Measurements from ENCODE around the gene DNAH3.

DNAH3 gene

DNA sequence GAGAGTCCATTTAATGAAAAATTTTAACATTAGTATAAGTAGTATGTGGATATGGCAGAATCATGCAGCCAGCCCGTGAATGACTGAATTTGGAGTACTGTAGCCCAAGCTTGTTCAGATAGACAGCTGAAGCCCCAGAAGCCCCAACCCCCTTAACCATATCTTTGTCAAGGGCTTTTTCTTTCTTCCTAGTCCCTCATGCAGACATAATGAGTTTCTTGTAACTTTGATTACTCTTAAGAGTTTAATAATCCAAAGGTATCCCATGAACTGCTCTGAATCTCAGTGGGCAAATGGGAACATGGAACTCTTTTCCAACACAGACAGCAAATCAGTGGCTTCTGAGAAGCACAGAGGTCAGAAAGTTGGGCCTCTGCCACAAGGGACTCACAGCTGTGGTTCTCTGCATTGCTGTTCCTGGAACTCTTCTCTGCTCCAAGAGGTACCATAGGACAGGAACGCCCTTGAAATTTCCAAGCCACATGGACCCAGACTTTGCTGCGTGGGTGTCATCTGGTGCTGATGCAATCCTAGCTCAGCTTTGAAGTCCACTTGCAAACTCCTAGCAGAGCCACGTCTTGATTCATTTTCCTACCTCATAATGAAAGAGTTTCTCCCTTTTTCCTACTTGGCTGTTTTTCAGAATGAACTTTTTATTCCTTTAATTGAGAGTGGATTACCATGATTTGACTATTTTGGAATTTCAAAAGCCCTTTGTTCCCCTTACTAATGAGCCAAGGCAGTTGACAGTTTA lies 232.0 kb downstream of the DNAH3 start:
- H3K4me3 ChIP-seq (ENCODE audit: low read length), result no peak overlapping the region
- H3K9ac ChIP-seq (ENCODE audit: low read length), result no peak overlapping the region
- H3K27ac ChIP-seq (ENCODE audit: low read depth, low read length), result no peak overlapping the region
- H3K4me1 ChIP-seq (ENCODE audit: control insufficient read depth, insufficient read depth, low read length), result no peaks in the 10 kb centered on the region
- peaks cover 2% of the 10 kb centered on the region for H3K36me3 ChIP-seq (ENCODE audit: control insufficient read depth, insufficient read depth, low read length)
- H3K27me3 ChIP-seq (ENCODE audit: control insufficient read depth, insufficient read depth, low read length), result no peaks in the 10 kb centered on the region

DNA sequence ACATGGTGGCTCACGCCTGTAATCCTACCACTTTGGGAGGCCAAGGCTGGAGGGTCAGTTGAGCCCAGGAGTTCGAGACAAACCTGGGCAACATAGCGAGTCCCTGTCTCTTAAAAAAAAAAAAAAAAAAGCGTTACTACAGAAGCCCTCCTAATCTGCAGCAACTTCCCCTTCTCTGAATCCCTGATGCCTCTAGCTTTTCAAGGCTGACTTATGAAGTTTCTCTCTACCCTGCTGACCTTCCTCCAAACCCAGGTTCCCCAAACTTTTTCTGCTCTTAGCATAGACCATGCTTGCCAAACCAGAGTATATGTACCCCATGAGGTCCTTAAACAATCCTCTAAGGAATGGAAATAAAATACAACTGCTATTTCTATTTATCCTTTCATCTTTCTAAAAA lies 233.7 kb downstream of the DNAH3 start:
- Histone ChIP-seq H3K27me3 (ENCODE audit: control insufficient read depth, insufficient read depth, low read length) (no peaks in the 10 kb centered on the region), H3K36me3 (ENCODE audit: control insufficient read depth, insufficient read depth, low read length) (peaks cover 2% of the 10 kb centered on the region), H3K9ac (ENCODE audit: low read length) (no peak overlapping the region), H3K4me3 (ENCODE audit: low read length) (no peak overlapping the region), H3K27ac (ENCODE audit: low read depth, low read length) (no peak overlapping the region), H3K4me1 (ENCODE audit: control insufficient read depth, insufficient read depth, low read length) (no peaks in the 10 kb centered on the region)

DNA sequence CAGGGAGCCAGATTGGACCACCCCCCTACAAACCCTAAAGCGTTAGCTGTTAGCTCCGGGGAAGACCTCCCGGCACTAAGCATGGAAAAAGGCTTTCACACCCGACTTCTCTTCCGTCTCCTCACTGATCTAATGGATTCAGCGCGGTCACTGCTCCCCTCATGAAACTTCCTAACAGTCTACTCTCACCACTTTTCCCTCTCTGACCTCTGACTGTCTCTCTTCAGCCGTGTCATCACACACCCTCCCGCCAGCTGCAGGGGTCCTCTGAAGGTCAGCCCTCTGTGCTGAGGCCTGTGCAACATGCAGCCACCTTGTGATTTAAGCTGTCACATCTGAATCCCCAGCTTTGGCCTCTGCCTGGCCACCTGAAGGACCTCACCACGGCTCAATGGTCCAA lies 234.4 kb downstream of the DNAH3 start:
- Histone ChIP-seq H3K27me3 (ENCODE audit: control insufficient read depth, insufficient read depth, low read length) (no peaks in the 10 kb centered on the region), H3K4me1 (ENCODE audit: control insufficient read depth, insufficient read depth, low read length) (no peaks in the 10 kb centered on the region), H3K9ac (ENCODE audit: low read length) (no peak overlapping the region), H3K27ac (ENCODE audit: low read depth, low read length) (no peak overlapping the region), H3K4me3 (ENCODE audit: low read length) (no peak overlapping the region), H3K36me3 (ENCODE audit: control insufficient read depth, insufficient read depth, low read length) (peaks cover 2% of the 10 kb centered on the region)

DNA sequence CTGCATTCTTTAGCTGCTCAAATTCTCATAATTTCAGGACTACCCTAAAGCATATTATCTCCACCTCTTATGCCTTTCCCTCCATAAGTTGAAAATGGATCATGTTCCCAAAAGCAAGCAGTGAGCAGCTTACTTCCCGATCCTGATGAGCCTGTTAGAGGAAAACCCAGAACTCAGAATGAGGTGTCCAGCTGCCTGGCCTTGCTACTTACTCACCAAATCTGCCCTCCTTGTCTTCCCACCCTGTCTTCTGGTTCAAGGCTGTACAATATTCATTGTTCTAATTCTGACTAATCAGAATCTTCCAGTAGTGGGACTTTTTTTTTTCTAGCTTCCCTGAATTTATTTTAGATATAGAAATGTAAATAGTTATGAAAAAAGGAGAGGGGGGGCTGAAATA lies 239.3 kb downstream of the DNAH3 start:
- Histone ChIP-seq H3K27ac (ENCODE audit: low read depth, low read length) (no peak overlapping the region), H3K27me3 (ENCODE audit: control insufficient read depth, insufficient read depth, low read length) (no peaks in the 10 kb centered on the region), H3K9ac (ENCODE audit: low read length) (no peak overlapping the region), H3K4me1 (ENCODE audit: control insufficient read depth, insufficient read depth, low read length) (peaks cover 5% of the 10 kb centered on the region), H3K36me3 (ENCODE audit: control insufficient read depth, insufficient read depth, low read length) (no peaks in the 10 kb centered on the region), H3K4me3 (ENCODE audit: low read length) (no peak overlapping the region)

DNA sequence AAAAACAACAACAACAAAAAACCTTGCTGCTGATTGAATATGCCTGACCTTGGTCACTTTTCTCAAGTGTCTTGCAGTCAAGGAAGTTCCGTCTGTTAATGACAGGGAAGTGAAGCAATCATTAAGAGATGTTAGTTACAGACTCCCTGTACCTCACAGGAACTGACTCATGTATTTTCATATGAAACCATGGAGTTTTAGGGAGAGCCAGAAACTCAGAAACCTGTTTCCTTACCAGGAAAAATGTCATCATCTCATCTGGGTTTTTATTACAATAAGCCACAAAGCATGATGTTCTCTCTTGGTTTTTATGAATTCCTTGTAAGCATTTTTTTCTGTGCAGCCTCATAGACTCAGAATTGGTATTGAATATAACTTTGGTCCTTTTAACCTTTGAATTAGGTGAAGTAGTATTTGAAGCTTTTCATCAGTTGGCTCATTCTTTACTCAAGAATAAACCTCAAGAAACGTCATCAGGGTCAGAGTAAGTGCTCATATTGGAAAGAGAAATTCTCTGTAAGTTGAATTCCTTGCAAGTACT lies 239.8 kb downstream of the DNAH3 start:
- H3K27ac ChIP-seq (ENCODE audit: low read depth, low read length), result no peak overlapping the region

DNA sequence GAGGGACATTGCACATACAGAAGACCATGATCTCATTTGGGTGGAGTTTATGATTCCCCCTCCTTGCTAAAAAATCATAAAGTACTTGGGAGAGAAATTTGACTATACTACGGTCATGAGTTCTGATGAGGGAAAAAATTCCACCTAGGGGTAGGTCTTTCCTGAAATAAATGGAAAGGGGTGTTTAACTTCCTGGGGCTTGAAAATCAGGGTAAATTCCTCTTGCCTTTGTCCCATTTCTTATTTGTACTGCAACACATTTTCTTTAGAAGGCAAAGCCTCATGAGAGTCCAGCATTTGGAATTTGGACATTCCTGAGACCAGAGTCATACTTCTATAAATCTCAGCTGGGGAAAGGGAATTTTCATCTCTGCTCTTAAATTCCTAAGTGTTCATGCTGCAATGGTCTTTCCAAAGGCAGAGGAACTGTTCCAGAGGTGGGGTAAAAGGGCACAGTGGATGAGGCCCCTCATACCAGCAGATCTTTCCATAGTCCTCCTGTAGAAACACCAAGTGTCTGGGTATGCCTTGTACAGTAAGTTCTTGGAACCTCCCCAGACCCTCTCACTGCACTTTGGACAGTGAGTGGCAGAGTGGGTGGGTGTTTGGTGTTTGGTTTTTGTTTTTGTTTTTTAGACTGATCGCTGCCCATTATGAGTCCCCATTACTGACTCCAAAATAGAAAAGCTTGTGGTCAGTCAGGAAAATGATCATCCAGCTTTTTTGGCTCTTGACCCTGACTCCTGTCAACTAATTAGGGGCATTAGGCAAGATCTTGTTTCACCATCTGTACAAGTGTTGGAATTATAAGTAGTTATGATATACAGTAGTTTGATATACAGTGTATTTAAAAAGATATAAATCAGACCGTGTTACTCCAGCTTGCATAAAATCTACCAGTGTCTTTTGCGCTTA lies 244.0 kb downstream of the DNAH3 start:
- Histone ChIP-seq H3K4me3 (ENCODE audit: low read length) (peak overlapping the region; percentile 10), H3K4me1 (ENCODE audit: control insufficient read depth, insufficient read depth, low read length) (peaks cover 40% of the 10 kb centered on the region), H3K9ac (ENCODE audit: low read length) (no peak overlapping the region), H3K27me3 (ENCODE audit: control insufficient read depth, insufficient read depth, low read length) (no peaks in the 10 kb centered on the region), H3K36me3 (ENCODE audit: control insufficient read depth, insufficient read depth, low read length) (no peaks in the 10 kb centered on the region), H3K27ac (ENCODE audit: low read depth, low read length) (peak overlapping the region; percentile 81)

More for the DNA sequence above, 239.8 kb downstream of the DNAH3 start:
- H3K27me3 ChIP-seq (ENCODE audit: control insufficient read depth, insufficient read depth, low read length), result no peaks in the 10 kb centered on the region
- H3K36me3 ChIP-seq (ENCODE audit: control insufficient read depth, insufficient read depth, low read length), result no peaks in the 10 kb centered on the region
- no peak overlapping the region for H3K9ac ChIP-seq (ENCODE audit: low read length)
- no peak overlapping the region for H3K4me3 ChIP-seq (ENCODE audit: low read length)
- H3K4me1 ChIP-seq (ENCODE audit: control insufficient read depth, insufficient read depth, low read length), result peaks cover 10% of the 10 kb centered on the region

DNA sequence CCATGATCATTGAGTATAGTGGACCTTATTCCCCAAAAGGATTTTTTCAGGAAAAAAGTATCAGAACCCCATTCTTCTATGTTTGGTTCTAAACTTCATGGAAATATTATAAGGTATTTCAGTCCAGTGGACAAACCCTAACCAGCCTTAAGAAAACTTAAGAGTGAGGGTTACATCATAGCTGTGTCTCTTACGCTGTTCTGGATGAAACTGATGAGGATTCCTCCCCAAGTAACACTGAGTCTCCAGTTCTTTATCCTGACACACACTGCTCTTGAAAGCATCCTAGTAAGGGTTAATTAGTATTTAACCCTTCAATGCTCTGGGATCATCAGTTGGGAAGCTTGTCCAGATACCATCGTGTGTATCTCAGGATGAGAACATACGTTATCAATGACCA lies 245.1 kb downstream of the DNAH3 start:
- H3K9ac ChIP-seq (ENCODE audit: low read length), result no peak overlapping the region
- peaks cover 40% of the 10 kb centered on the region for H3K4me1 ChIP-seq (ENCODE audit: control insufficient read depth, insufficient read depth, low read length)
- no peaks in the 10 kb centered on the region for H3K36me3 ChIP-seq (ENCODE audit: control insufficient read depth, insufficient read depth, low read length)
- H3K4me3 ChIP-seq (ENCODE audit: low read length), result peak overlapping the region; percentile 10
- peak overlapping the region; percentile 81 for H3K27ac ChIP-seq (ENCODE audit: low read depth, low read length)
- no peaks in the 10 kb centered on the region for H3K27me3 ChIP-seq (ENCODE audit: control insufficient read depth, insufficient read depth, low read length)

DNA sequence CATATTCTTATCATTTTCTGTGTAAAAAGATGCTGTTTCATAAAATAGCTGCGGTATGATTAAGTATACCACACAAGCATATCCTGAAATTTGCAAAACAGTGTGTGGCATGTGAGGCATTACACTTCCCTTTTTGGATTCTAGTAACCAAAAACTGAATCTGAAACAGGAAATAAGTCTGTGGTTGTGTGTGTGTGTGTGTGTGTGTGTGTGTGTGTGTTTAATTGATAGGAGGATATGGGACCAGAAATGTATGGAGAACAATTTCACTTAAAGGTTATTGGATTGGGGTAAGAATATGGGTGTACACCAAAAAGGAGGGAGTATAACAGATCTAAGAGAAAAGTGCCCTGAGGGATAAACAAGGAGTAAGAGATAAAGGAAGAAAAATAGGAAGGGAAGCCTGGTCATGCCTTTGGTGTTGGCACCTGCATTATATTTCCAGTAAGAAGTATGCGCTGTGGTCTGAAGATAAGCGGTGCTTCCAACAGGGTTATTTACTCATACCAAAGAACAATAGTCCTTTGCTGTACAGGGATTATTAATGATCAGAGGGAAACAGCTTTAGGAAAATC lies 246.1 kb downstream of the DNAH3 start:
- Histone ChIP-seq H3K27me3 (ENCODE audit: control insufficient read depth, insufficient read depth, low read length) (no peaks in the 10 kb centered on the region), H3K9ac (ENCODE audit: low read length) (no peak overlapping the region), H3K4me1 (ENCODE audit: control insufficient read depth, insufficient read depth, low read length) (peaks cover 40% of the 10 kb centered on the region), H3K27ac (ENCODE audit: low read depth, low read length) (peak overlapping the region; percentile 81), H3K4me3 (ENCODE audit: low read length) (no peak overlapping the region), H3K36me3 (ENCODE audit: control insufficient read depth, insufficient read depth, low read length) (no peaks in the 10 kb centered on the region)

DNA sequence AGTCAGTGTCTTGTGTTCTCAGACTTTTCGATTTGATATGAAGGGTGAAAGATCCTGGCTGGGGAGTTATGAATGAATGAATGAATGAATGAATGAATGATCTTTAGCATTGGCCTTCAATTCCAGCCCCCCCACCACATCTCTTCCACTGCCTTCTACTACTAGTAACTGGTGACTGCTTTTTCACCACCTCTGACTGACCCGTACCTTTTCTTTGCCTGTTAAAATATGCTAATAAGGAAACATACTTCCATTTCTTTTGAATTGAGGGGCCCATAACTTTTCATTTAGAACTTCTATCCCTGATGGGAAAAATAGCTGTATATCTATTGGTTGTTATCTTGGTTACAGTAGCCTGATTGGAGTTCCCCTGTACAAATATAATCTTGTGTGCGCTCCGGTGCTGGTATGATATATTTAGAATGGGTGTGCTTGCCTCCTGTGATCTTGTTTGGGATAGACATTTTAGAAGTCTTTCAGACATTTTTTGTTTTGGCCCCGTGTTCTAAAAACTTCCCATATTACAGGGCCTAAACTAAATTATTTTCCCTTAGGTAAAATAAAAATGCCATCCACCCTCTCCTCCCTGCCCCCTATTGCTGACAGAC lies 246.6 kb downstream of the DNAH3 start:
- peak overlapping the region; percentile 81 for H3K27ac ChIP-seq (ENCODE audit: low read depth, low read length)
- no peak overlapping the region for H3K9ac ChIP-seq (ENCODE audit: low read length)
- no peak overlapping the region for H3K4me3 ChIP-seq (ENCODE audit: low read length)
- no peaks in the 10 kb centered on the region for H3K27me3 ChIP-seq (ENCODE audit: control insufficient read depth, insufficient read depth, low read length)
- H3K4me1 ChIP-seq (ENCODE audit: control insufficient read depth, insufficient read depth, low read length), result peaks cover 44% of the 10 kb centered on the region
- no peaks in the 10 kb centered on the region for H3K36me3 ChIP-seq (ENCODE audit: control insufficient read depth, insufficient read depth, low read length)

DNA sequence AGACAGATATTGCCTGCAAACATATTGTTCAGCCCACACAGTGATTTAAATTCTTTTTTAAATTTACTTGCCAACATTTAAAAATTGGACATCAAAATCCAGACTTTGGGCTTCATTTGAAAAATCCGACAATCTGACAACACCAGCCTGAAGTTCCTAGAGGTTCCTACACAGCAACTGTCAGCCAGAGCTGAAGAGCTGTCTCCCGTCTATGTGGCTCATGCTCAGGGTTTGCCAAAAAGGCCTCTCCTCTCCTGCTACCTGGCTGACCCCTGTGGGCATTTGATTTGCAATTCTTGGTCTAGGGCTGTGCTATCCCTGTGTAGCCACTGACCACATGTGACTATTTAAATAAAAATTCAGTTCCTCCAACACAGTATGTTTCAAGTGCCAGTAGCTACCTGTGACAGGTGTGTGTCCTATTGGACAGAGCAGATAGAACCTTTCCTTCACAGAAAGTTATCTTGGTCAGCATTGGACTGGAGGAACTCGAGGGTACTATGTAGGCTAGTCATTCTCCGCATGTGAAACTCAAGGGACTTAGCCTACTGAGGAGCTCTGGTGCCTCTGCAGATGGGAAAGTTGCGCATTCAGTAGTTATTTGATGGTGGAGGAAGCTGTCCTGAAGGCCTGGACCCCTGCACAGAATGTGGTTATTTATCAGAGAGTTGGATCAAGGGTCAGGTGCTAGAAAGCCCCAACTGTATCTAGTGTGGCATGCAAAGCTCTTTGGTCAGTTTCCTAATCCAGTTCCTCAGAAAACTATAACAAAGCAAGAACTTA lies 247.3 kb downstream of the DNAH3 start:
- Histone ChIP-seq H3K36me3 (ENCODE audit: control insufficient read depth, insufficient read depth, low read length) (no peaks in the 10 kb centered on the region), H3K4me3 (ENCODE audit: low read length) (no peak overlapping the region), H3K9ac (ENCODE audit: low read length) (no peak overlapping the region), H3K27me3 (ENCODE audit: control insufficient read depth, insufficient read depth, low read length) (no peaks in the 10 kb centered on the region), H3K27ac (ENCODE audit: low read depth, low read length) (peak overlapping the region; percentile 81), H3K4me1 (ENCODE audit: control insufficient read depth, insufficient read depth, low read length) (peaks cover 46% of the 10 kb centered on the region)

DNA sequence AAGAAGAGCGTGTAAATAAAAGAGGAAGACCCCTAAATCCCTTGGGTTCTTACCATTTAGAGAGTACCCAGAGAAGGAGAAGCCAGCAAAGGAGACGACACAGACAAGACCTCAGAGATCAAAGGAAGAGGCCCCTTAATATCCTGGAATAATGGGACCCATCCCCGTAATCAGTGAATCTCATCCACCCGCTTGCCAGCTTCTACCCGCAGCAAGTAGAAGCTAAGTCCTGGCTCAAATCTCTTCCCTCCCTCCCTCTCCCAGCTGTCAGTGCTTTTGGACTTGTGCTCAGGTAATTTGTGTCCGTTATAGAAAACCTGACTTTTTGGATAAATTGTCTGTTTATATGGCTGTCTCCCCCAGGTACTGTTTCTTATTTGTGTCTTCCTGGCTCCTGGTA lies 248.2 kb downstream of the DNAH3 start:
- Histone ChIP-seq H3K4me1 (ENCODE audit: control insufficient read depth, insufficient read depth, low read length) (peaks cover 48% of the 10 kb centered on the region), H3K27ac (ENCODE audit: low read depth, low read length) (peak overlapping the region; percentile 38), H3K4me3 (ENCODE audit: low read length) (no peak overlapping the region), H3K36me3 (ENCODE audit: control insufficient read depth, insufficient read depth, low read length) (no peaks in the 10 kb centered on the region), H3K9ac (ENCODE audit: low read length) (no peak overlapping the region), H3K27me3 (ENCODE audit: control insufficient read depth, insufficient read depth, low read length) (no peaks in the 10 kb centered on the region)

All from rectal smooth muscle tissue (tissue), 1 donor.